Kidney (tissue), 22 donors: Measurements from ENCODE around the gene VRTN. TPM values are rescaled to one million over a fixed set of nuclear protein-coding genes. Genes with fewer than 3 reads are reported as not detected.

Source experiments
- DNase-seq, 5 donors: peaks; one replicate each; pipeline ENCODE4 v3.0.0-alpha.2; 2013 to 2020
- FAIRE-seq: peaks from 2 replicates; lab custom pipeline; 2012; peaks lifted over from hg19 to GRCh38; lab: Jason Lieb, UNC
- H3K27ac ChIP-seq, 2 donors: one replicate each; pipeline ENCODE4 v1.7.0; 2013; ENCODE audit warnings: low read depth in 2 of 2, low read length in 2 of 2, inconsistent platforms in 1 of 2
- H3K27me3 ChIP-seq: one replicate; pipeline ENCODE4 v1.7.1; 2013; ENCODE audit warnings: low read length, inconsistent platforms; ENCODE audit not compliant: control insufficient read depth, insufficient read depth
- H3K36me3 ChIP-seq, 3 donors: one replicate each; pipeline versions ENCODE4 v1.7.0 to v1.7.1; 2013; ENCODE audit warnings: low read length in 3 of 3, control low read depth in 1 of 3, inconsistent platforms in 1 of 3; ENCODE audit not compliant: insufficient read depth in 3 of 3, control insufficient read depth in 2 of 3
- H3K4me1 ChIP-seq, 3 donors: one replicate each; pipeline versions ENCODE4 v1.7.0 to v1.7.1; 2013; ENCODE audit warnings: low read length in 3 of 3, inconsistent platforms in 1 of 3, low read depth in 1 of 3; ENCODE audit not compliant: control insufficient read depth in 2 of 3, insufficient read depth in 2 of 3
- H3K4me3 ChIP-seq, 3 donors: one replicate each; pipeline versions ENCODE4 v1.7.0 to v1.8.1; 2013; ENCODE audit warnings: low read length in 3 of 3, control low read depth in 1 of 3, inconsistent platforms in 1 of 3
- H3K9ac ChIP-seq, 3 donors: one replicate each; pipeline versions ENCODE4 v1.7.0 to v1.7.1; 2013; ENCODE audit warnings: low read length in 3 of 3, control low read depth in 1 of 3, inconsistent platforms in 1 of 3
- H3K9me3 ChIP-seq, 3 donors: one replicate each; pipeline versions ENCODE4 v1.7.0 to v1.7.1; 2013; ENCODE audit warnings: low read length in 3 of 3, control low read depth in 1 of 3, inconsistent platforms in 1 of 3; ENCODE audit not compliant: control insufficient read depth in 2 of 3, insufficient read depth in 1 of 3
- CTCF ChIP-seq: IDR thresholded peaks from 3 replicates; pipeline ENCODE4 v1.5.1; 2012; ENCODE audit warnings: mild to moderate bottlenecking, moderate library complexity, borderline replicate concordance; ENCODE audit not compliant: insufficient read depth; ENCODE audit errors: extremely low read depth
- intact Hi-C: fragments of 100-400 bp; cut with DNase I; formaldehyde crosslinking; loops from one replicate; pipeline ENCODE4 v1.11.1; 2022
- long read RNA-seq, 10 donors: library from polyadenylated mRNA in 1 of 10; unstranded in 1 of 10; transcript quantifications; one replicate each; pipeline ENCODE4 v2.0.0 and lab custom pipeline, GENCODE V29; 2021 to 2026
- polyA plus RNA-seq: library from polyadenylated mRNA; stranded (reverse); fragments of 350-450 nt; fragmentation: Illumina TruSeq; extraction: RNeasy Lipid Tissue Mini Kit (QIAGEN cat#74804); gene quantifications from one replicate; pipeline ENCODE4 v1.2.3, GENCODE V29; 2014; ENCODE audit warnings: low read depth, low replicate concordance; ENCODE audit not compliant: insufficient read depth
- total RNA-seq: library from RNA; stranded (reverse); fragmentation: NEBNext Ultra II Directional; extraction: Animal tissue kit (Norgen Biotek cat#: 25700); gene quantifications from one replicate; pipeline ENCODE4 v1.2.1, GENCODE V29; 2021
- donor health status: control.
- donor health status: control.
- donor health status: control.
- donor health status: control.
- donor health status: control.
- donor health status: DM: yes; HTN: yes; CAD: no.
- donor health status: Normal renal cell carcinoma (clear cell type).

VRTN gene, protein sequence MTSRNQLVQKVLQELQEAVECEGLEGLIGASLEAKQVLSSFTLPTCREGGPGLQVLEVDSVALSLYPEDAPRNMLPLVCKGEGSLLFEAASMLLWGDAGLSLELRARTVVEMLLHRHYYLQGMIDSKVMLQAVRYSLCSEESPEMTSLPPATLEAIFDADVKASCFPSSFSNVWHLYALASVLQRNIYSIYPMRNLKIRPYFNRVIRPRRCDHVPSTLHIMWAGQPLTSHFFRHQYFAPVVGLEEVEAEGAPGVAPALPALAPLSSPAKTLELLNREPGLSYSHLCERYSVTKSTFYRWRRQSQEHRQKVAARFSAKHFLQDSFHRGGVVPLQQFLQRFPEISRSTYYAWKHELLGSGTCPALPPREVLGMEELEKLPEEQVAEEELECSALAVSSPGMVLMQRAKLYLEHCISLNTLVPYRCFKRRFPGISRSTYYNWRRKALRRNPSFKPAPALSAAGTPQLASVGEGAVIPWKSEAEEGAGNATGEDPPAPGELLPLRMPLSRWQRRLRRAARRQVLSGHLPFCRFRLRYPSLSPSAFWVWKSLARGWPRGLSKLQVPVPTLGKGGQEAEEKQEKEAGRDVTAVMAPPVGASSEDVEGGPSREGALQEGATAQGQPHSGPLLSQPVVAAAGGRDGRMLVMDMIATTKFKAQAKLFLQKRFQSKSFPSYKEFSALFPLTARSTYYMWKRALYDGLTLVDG
- total RNA-seq, result not detected
- polyA plus RNA-seq, result not detected
- long read RNA-seq, donor 1, result 0 reads
- long read RNA-seq, donor 2, result 0 reads
- long read RNA-seq, donor 3, result 0 reads
- long read RNA-seq, donor 4, result 0 reads
- long read RNA-seq, donor 5, result 0 reads
- long read RNA-seq, donor 6, result 0 reads
- long read RNA-seq, donor 7, result 0 reads
- long read RNA-seq, donor 8, result 0 reads
- long read RNA-seq, donor 9, result 0 reads
- long read RNA-seq, donor 10, partial matches to known transcripts, result 12 of 12 reads
- long read RNA-seq, donor 10, other reads (novel, unspliced or antisense), result 0 of 12 reads

GRCh38 chr14:74348241-74348734, at the start of gene VRTN:
Gene VRTN, plus strand, starts transcription at chr14:74348471. Its CDS starts 8,313 bp downstream, at chr14:74356784.
- FAIRE-seq, result no peak
- H3K9me3 ChIP-seq, result no peaks in the 10 kb centered on the region
- H3K9ac ChIP-seq, result no peak within 1 kb of the TSS
- H3K27me3 ChIP-seq, result no peaks in the 10 kb centered on the region
- DNase-seq, result no peak
- H3K27ac ChIP-seq, result no peak within 1 kb of the TSS
- H3K4me3 ChIP-seq, result no peak within 1 kb of the TSS
- TF ChIP-seq CTCF, result no peak
- H3K4me1 ChIP-seq, result no peaks in the 10 kb centered on the region
- no peaks in the 10 kb centered on the region for H3K36me3 ChIP-seq
- intact Hi-C loops, result no loop called here

GRCh38 chr14:74299061-74299545, 49.2 kb upstream of the VRTN start:
- DNase-seq (peak in 2 of 5 donors; percentile 30 to 61), FAIRE-seq (no peak)
- Histone ChIP-seq H3K9me3 (no peaks in the 10 kb centered on the region), H3K4me3 (peak overlapping the region in 1 of 3 donors; percentile 5), H3K9ac (no peak overlapping the region), H3K27ac (peak overlapping the region; percentile 51 to 71), H3K27me3 (no peaks in the 10 kb centered on the region), H3K4me1 (peaks cover 3 to 20% (median 15%) of the 10 kb centered on the region in 3 donors), H3K36me3 (peaks cover 7 to 21% (median 19%) of the 10 kb centered on the region in 3 donors)
- intact Hi-C loops, result no loop called here
- TF ChIP-seq CTCF, result no peak

DNA sequence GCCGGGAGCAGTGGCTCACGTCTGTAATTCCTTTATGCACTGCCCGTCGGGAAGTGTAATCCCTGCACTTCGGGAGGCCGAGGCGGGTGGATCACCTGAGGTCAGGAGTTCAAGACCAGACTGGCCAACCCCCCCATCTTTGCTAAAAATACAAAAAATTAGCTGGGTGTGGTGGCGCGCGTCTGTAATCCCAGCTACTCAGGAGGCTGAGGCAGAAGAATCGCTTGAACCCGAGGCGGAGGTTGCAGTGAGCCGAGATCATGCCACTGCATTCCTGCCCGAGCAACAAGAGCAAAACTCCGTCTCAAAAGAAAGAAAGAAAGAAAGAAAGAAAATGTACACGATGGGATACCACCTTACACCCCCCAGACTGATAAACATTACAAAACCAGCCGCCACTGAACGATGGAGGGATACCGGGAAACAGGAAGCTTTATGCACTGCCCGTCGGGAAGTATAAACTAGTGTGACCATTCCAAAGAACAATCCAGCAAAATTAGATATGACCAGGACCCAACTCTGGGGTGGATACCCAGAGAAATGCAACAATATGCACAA, 46.6 kb upstream of the VRTN start:
- Histone ChIP-seq H3K9ac (peak overlapping the region; percentile 75 to 97 (median 75)), H3K36me3 (peaks cover 4 to 12% (median 10%) of the 10 kb centered on the region in 3 donors), H3K4me1 (peaks cover 3 to 20% (median 11%) of the 10 kb centered on the region in 3 donors), H3K27ac (no peak overlapping the region), H3K4me3 (peak overlapping the region; percentile 81 to 95 (median 91)), H3K9me3 (no peaks in the 10 kb centered on the region), H3K27me3 (no peaks in the 10 kb centered on the region)
- intact Hi-C loops, result no loop called here
- FAIRE-seq (no peak), DNase-seq (peak in 1 of 5 donors; percentile 7)
- no peak for TF ChIP-seq CTCF
